ENCODE measurements around the gene CLDN2.

CLDN2 gene

DNA sequence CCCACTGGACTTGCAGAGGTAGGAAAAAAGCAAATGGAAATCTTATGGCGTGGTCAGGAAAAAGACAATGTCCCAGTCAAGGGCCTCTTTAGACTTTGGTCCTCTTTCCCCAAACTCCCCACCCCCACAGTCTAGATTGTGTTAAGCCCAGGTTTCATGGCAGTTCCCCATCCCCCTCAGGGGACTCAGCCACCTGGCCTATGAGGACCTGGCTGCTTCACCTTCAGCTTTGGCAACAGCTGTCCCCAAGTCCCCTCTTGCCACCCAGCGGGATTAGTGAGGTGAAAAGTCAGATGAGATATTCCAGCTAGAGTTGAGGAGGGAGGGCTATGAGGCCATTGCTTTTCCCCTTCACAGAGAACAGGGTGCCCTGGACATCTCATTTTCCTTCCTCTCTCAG, 17.5 kb upstream of the CLDN2 start:
- no peak for DNase-seq (ENCODE audit: insufficient read length, low spot score)
- TF ChIP-seq CTCF (IDR thresholded peaks at IDR 0.05; ENCODE audit: insufficient read depth, missing control alignments) = no peak
- FAIRE-seq = no peak

GRCh38 chrX:106903291-106903824, 16.8 kb upstream of the CLDN2 start, which contains the start of gene RIPPLY1:
TSS of gene RIPPLY1 (minus strand) at chrX:106903341. CDS start at chrX:106903287, 54 bp downstream.
- no peak for TF ChIP-seq CTCF (IDR thresholded peaks at IDR 0.05; ENCODE audit: insufficient read depth, missing control alignments)
- FAIRE-seq = no peak
- DNase-seq (ENCODE audit: insufficient read length, low spot score) = no peak

DNA sequence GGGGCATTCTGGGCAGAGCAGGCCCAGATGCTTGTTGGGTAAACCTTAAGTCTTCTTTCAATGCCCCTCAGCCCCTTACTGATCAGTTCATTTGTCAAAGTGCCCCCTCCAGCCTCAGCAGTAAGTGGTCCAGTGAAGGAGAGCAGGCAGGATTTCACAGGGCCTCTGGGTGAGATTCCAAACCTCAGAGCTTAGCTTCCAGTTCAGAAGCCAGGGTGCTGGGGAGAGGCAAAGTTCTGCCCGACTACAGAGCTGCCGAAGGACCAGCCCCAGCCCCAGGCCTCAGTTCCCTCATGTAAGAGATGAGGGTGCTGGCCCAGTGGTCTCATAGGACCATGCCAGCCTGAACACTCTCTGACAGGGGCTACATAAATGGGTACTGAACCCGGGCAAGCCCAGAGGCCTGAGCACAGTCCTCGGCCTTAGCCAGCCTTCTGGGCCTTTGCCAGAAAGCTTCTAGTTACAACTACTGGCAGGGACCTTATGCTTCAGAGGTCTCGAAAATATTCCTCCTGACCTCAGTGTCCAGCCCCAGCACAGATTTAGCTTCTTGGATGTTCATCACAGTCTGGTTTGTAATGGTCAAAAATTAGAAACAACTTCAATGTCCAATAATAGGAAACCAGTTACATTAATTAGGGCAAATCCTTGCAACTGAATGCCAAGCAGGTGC, 16.2 kb upstream of the CLDN2 start:
- FAIRE-seq (no peak), DNase-seq (ENCODE audit: insufficient read length, low spot score) (no peak)
- no peak for TF ChIP-seq CTCF (IDR thresholded peaks at IDR 0.05; ENCODE audit: insufficient read depth, missing control alignments)

GRCh38 chrX:106905064-106905708, 15.0 kb upstream of the CLDN2 start:
- DNase-seq (ENCODE audit: insufficient read length, low spot score) (no peak), FAIRE-seq (no peak)
- no peak for TF ChIP-seq CTCF (IDR thresholded peaks at IDR 0.05; ENCODE audit: insufficient read depth, missing control alignments)

- no peak for TF ChIP-seq CTCF (IDR thresholded peaks at IDR 0.05; ENCODE audit: insufficient read depth, missing control alignments)
- FAIRE-seq (no peak), DNase-seq (ENCODE audit: insufficient read length, low spot score) (no peak)
These were observed 13.8 kb upstream of the CLDN2 start for GRCh38 chrX:106906361-106906760.

GRCh38 chrX:106912864-106913263, 7.3 kb upstream of the CLDN2 start:
- DNase-seq (ENCODE audit: insufficient read length, low spot score) = no peak
- no peak for TF ChIP-seq CTCF (IDR thresholded peaks at IDR 0.05; ENCODE audit: insufficient read depth, missing control alignments)
- no peak for FAIRE-seq
